Lung (tissue), 12 donors: ENCODE data around the gene PARP4. TPM values are rescaled to one million over a fixed set of nuclear protein-coding genes. Genes with fewer than 3 reads are reported as not detected.
"Not testable (repeated sequence)": the region's sequence is repeated elsewhere in the genome, so short reads cannot be mapped to it uniquely, and the experiment has no call there.

ENCODE experiments used
- ATAC-seq: fragments of 200-7000 bp; cut with Tn5 transposase; one replicate; pipeline ENCODE4 v1.9.1; 2020; ENCODE audit warnings: moderate number of reproducible peaks; ENCODE audit not compliant: insufficient read depth, low FRiP score
- DNase-seq, 3 donors: peaks; one replicate each; pipeline ENCODE4 v3.0.0-alpha.2; 2013 to 2017
- H3K27ac ChIP-seq, 2 donors: one replicate each; pipeline ENCODE4 v1.5.1; 2013; ENCODE audit warnings: mild to moderate bottlenecking in 2 of 2, moderate library complexity in 2 of 2, control low read depth in 1 of 2, inconsistent platforms in 1 of 2, low read depth in 1 of 2, low read length in 1 of 2
- H3K27me3 ChIP-seq, 3 donors: one replicate each; pipeline ENCODE4 v1.5.1; 2013; ENCODE audit warnings: low read length in 2 of 3; ENCODE audit not compliant: control insufficient read depth in 3 of 3, insufficient read depth in 3 of 3
- H3K36me3 ChIP-seq, 4 donors: one replicate each; pipeline ENCODE4 v1.5.1; 2013; ENCODE audit warnings: low read length in 4 of 4, mild to moderate bottlenecking in 1 of 4, moderate library complexity in 1 of 4; ENCODE audit not compliant: control insufficient read depth in 4 of 4, insufficient read depth in 4 of 4
- H3K4me1 ChIP-seq, 5 donors: one replicate each; pipeline ENCODE4 v1.5.1; 2013; ENCODE audit warnings: low read length in 5 of 5, mild to moderate bottlenecking in 2 of 5, moderate library complexity in 1 of 5; ENCODE audit not compliant: control insufficient read depth in 5 of 5, insufficient read depth in 5 of 5
- H3K4me3 ChIP-seq: one replicate; pipeline ENCODE4 v1.5.1; 2013; ENCODE audit warnings: mild to moderate bottlenecking, control low read depth, moderate library complexity
- H3K9ac ChIP-seq, 2 donors: one replicate each; pipeline ENCODE4 v1.5.1; 2013; ENCODE audit warnings: low read length in 2 of 2, control low read depth in 1 of 2; ENCODE audit not compliant: insufficient read depth in 1 of 2
- H3K9me3 ChIP-seq, 4 donors: one replicate each; pipeline ENCODE4 v1.5.1; 2013; ENCODE audit warnings: low read length in 3 of 4, mild to moderate bottlenecking in 1 of 4, moderate library complexity in 1 of 4; ENCODE audit not compliant: control insufficient read depth in 4 of 4, insufficient read depth in 3 of 4
- CTCF ChIP-seq: IDR thresholded peaks from 2 replicates; pipeline ENCODE4 v1.5.1; 2012; ENCODE audit warnings: mild to moderate bottlenecking; ENCODE audit errors: control extremely low read depth, extremely low read depth
- WGBS, 2 donors: extraction: QIAGEN DNeasy Blood & Tissue Kit; methylation state at CpG; one replicate each; pipeline ENCODE4 v1.1.7; 2013; 5-methylcytosine and 5-hydroxymethylcytosine counted together
- polyA plus RNA-seq, 2 donors: library from polyadenylated mRNA; stranded (reverse); fragments of 200-250 nt; gene quantifications; one replicate each; pipeline ENCODE4 v1.2.1, GENCODE V29; 2013
- total RNA-seq, 2 donors: library from RNA; depleted of rRNA in 1 of 2; stranded (reverse); fragments of >200 nt in 1 of 2; gene quantifications; one replicate each; pipeline ENCODE4 v1.2.1, GENCODE V29; 2014 to 2021
- donor health status: control.
- donor health status: control.
- donor health status: Bipolar disorder and iron deficiency.
- donor health status: healthy.
- donor health status: DM: yes; HTN: yes; CAD: no.

PARP4 gene
- total and polyA plus RNA-seq, 4 donors, result 18.4 to 61.1 (median 46.2) TPM

DNA sequence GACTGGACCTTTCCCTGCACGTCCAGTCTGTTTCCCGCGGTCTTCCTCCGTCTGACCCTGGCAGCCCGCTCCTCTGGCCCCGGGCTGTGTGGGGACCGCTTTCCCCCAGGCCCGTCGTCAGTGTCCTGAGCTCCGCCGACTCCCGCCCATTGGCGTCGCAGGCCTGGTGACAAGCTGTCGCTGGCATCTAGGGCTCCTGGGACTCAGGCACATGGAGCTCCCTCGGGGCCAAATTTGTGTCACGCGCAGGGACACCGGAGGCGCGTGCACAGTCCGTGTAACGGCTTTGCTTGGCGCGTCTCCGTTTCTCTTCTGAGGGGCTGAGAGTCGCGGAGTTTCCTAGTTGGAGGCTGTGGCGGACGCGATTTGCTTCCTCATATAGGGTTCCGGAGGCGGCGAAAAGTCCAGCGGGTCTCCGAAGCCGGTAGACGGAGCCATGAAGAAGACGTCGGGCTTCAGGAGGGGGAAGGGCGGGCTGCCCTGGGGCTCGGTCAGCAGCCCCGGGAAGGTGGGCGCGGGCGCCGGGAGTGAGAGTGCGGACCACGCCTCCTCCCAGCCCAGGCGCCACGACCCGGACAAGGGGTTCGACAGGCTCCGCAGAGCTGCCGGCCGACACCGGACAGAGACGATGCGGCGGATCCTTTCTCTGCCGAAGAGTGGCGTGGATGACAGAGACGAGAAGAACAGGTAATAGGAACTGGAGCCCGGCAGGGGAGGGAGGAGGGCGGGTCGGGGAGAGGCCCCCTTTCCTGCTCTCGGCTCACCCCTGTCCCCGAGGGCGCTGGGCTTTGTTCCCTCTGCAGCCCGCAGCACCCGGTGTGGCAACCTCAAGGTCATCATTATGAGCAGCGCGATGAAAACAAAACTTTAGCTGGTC is 29.1 kb upstream of the PARP4 start:
- WGBS, 2 donors, result 3 to 4% methylated on average over 54 to 72 of the region's 73 CpGs

GRCh38 chr13:24541127-24541475 is 28.5 kb upstream of the PARP4 start:
- Histone ChIP-seq H3K27ac (no peak overlapping the region), H3K9me3 (no peaks in the 10 kb centered on the region), H3K36me3 (no peaks in the 10 kb centered on the region), H3K4me1 (peaks cover 0 to 5% (median 0%) of the 10 kb centered on the region in 5 donors), H3K4me3 (no peak overlapping the region), H3K9ac (no peak overlapping the region), H3K27me3 (peaks cover 0 to 17% (median 11%) of the 10 kb centered on the region in 3 donors)
- DNase-seq, result no peak
- no peak for ATAC-seq
- 36 to 37% methylated on average over 9 to 11 of the region's 11 CpGs for WGBS, 2 donors
- TF ChIP-seq CTCF, result no peak

More for the DNA sequence above, 29.1 kb upstream of the PARP4 start:
- Histone ChIP-seq H3K27me3 (peaks cover 0 to 17% (median 11%) of the 10 kb centered on the region in 3 donors), H3K4me3 (peak overlapping the region; percentile 28)
- H3K27ac ChIP-seq, H3K36me3 ChIP-seq, H3K9me3 ChIP-seq, H3K4me1 ChIP-seq, H3K9ac ChIP-seq: not testable (repeated sequence)
- peak; percentile 28 for ATAC-seq
- DNase-seq, result peak; percentile 32 to 40 (median 34)

GRCh38 chr13:24540236-24541126 is 27.9 kb upstream of the PARP4 start:
- 82 to 84% methylated on average over 32 of the region's 32 CpGs for WGBS, 2 donors
- peak in 2 of 3 donors; percentile 13 to 40 for DNase-seq
- no peaks in the 10 kb centered on the region for H3K36me3 ChIP-seq
- H3K27me3 ChIP-seq, result peaks cover 0 to 17% (median 11%) of the 10 kb centered on the region in 3 donors
- TF ChIP-seq CTCF, result no peak
- no peak overlapping the region for H3K27ac ChIP-seq
- H3K9ac ChIP-seq, result no peak overlapping the region
- no peak overlapping the region for H3K4me3 ChIP-seq
- ATAC-seq, result no peak
- peaks cover 0 to 5% (median 0%) of the 10 kb centered on the region in 5 donors for H3K4me1 ChIP-seq
- no peaks in the 10 kb centered on the region for H3K9me3 ChIP-seq
